DND-41 (cell line): Measurements from ENCODE around the gene DOK6.

Experiments used
- EZH2 ChIP-seq: IDR thresholded peaks from 3 replicates; pipeline ENCODE4 v1.6.1; 2012; ENCODE audit warnings: borderline replicate concordance, low read depth, mild to moderate bottlenecking, moderate library complexity, low read length, inconsistent platforms; ENCODE audit not compliant: severe bottlenecking
- TF ChIP-seq, protein P1 (sequence below): IDR thresholded peaks from 2 replicates; pipeline ENCODE4 v1.5.1; 2012; ENCODE audit warnings: borderline replicate concordance, low read length, moderate library complexity, mild to moderate bottlenecking; ENCODE audit not compliant: poor library complexity, severe bottlenecking; ENCODE audit errors: extremely low read depth

DNA sequence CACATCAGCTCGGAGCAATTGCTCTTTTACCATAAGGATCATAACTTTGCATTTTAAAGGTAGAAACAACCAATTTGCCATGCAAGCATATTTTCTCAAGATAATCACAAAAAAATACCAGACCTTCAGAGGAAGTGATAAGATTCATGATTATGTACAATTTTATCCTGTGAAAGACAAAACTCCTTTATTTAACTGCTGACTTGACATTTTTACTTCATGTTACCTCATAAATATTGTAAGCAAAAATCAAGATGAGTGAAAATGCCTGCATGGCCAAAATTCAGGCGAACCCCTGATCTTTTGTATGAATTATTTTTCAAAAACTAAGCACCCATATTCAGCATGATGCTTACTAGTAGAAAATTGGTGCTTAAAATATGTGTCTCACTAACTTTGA is 300.6 kb downstream of the DOK6 start:
- TF ChIP-seq, protein P1, sequence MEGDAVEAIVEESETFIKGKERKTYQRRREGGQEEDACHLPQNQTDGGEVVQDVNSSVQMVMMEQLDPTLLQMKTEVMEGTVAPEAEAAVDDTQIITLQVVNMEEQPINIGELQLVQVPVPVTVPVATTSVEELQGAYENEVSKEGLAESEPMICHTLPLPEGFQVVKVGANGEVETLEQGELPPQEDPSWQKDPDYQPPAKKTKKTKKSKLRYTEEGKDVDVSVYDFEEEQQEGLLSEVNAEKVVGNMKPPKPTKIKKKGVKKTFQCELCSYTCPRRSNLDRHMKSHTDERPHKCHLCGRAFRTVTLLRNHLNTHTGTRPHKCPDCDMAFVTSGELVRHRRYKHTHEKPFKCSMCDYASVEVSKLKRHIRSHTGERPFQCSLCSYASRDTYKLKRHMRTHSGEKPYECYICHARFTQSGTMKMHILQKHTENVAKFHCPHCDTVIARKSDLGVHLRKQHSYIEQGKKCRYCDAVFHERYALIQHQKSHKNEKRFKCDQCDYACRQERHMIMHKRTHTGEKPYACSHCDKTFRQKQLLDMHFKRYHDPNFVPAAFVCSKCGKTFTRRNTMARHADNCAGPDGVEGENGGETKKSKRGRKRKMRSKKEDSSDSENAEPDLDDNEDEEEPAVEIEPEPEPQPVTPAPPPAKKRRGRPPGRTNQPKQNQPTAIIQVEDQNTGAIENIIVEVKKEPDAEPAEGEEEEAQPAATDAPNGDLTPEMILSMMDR: no peak
- TF ChIP-seq EZH2: no peak
